K562 (cell line): ENCODE data around the gene CYYR1. TPM values are rescaled to one million over a fixed set of nuclear protein-coding genes. Genes with fewer than 3 reads are reported as not detected.

Source experiments
- ATAC-seq: fragments of 200-7000 bp; cut with Tn5 transposase; 3 replicates; pipeline ENCODE4 v1.9.1; 2020; ENCODE audit warnings: moderate library complexity
- BruUV-seq: library from RNA; stranded (reverse); fragments of 400-500 nt; replicated peaks from 2 replicates; lab custom pipeline; 2021; lab: Mats Ljungman, UMichigan
- CTCF ChIA-PET: fragments of 300-600 bp; formaldehyde crosslinking; extraction: SDS; loops from one replicate; lab custom pipeline; 2021; ENCODE audit warnings: low intra/inter-chr PET ratio; lab: Yijun Ruan, JAX
- POLR2A ChIA-PET: fragments of 300-600, 350-650 bp; sonication (Branson Sonifier 250); formaldehyde crosslinking; extraction: SDS; loops from one replicate; lab custom pipeline; 2021; ENCODE audit warnings: antibody characterized with exemption, inconsistent platforms; lab: Yijun Ruan, JAX
- DNase-seq, 4 experiments: peaks; one replicate each; pipeline versions ENCODE4 v3.0.0 to v3.0.0-alpha.2; 2011 to 2018; ENCODE audit warnings: low spot score in 3 of 4, mixed read lengths in 3 of 4; ENCODE audit errors: extremely low read depth in 1 of 4
- FAIRE-seq: peaks from 2 replicates; lab custom pipeline; 2011; peaks lifted over from hg19 to GRCh38; lab: Jason Lieb, UNC
- H2AFZ ChIP-seq: 2 replicates; pipeline ENCODE4 v1.6.0; 2011; ENCODE audit warnings: low read depth, low read length, control low read depth, inconsistent platforms
- H3K27ac ChIP-seq: fragments of 200-600 bp; 3 replicates; pipeline ENCODE4 v1.8.0; 2011; ENCODE audit warnings: low read depth, mild to moderate bottlenecking, control low read depth, inconsistent platforms, low read length, moderate library complexity, mixed read lengths; ENCODE audit errors: extremely low read depth
- H3K27me3 ChIP-seq, 2 experiments: fragments of 300-600 bp in 1 of 2; 2 replicates in 1 of 2; 3 replicates in 1 of 2; pipeline versions ENCODE4 v1.6.0 to v1.8.0; 2011; ENCODE audit warnings: inconsistent platforms in 2 of 2, low read length in 2 of 2, mild to moderate bottlenecking in 1 of 2, mixed read lengths in 1 of 2, moderate library complexity in 1 of 2; ENCODE audit not compliant: control insufficient read depth in 2 of 2, insufficient read depth in 2 of 2
- H3K36me3 ChIP-seq: fragments of 300-600 bp; 3 replicates; pipeline ENCODE4 v1.8.0; 2011; ENCODE audit warnings: mild to moderate bottlenecking, low read length, inconsistent platforms; ENCODE audit not compliant: control insufficient read depth, insufficient read depth
- H3K4me1 ChIP-seq, 2 experiments: fragments of 200-600 bp in 1 of 2; replicated peaks in 1 of 2; 2 replicates in 1 of 2; 3 replicates in 1 of 2; pipeline versions ENCODE4 v1.5.1 to v1.8.0; 2011; ENCODE audit warnings: inconsistent platforms in 2 of 2, low read length in 2 of 2, mild to moderate bottlenecking in 1 of 2, mixed read lengths in 1 of 2, moderate library complexity in 1 of 2; ENCODE audit not compliant: control insufficient read depth in 2 of 2, insufficient read depth in 2 of 2
- H3K4me2 ChIP-seq: 2 replicates; pipeline ENCODE4 v1.6.1; 2011; ENCODE audit warnings: low read length, control low read depth, inconsistent platforms, mixed read lengths; ENCODE audit not compliant: insufficient read depth
- H3K4me3 ChIP-seq: fragments of 200-600 bp; sonication (generic), shearing (Covaris generic); 2 replicates; pipeline ENCODE4 v1.5.1; 2016; ENCODE audit warnings: control low read depth, inconsistent platforms
- H3K79me2 ChIP-seq: fragments of 200-600 bp; 3 replicates; pipeline ENCODE4 v1.8.0; 2011; ENCODE audit warnings: low read length, inconsistent platforms; ENCODE audit not compliant: control insufficient read depth, insufficient read depth
- H3K9ac ChIP-seq, 2 experiments: 2 replicates each; pipeline versions ENCODE4 v1.6.0 to v1.6.1; 2011; ENCODE audit warnings: low read depth in 2 of 2, low read length in 2 of 2, control low read depth in 1 of 2, inconsistent platforms in 1 of 2, mild to moderate bottlenecking in 1 of 2, mixed read lengths in 1 of 2; ENCODE audit not compliant: insufficient read depth in 1 of 2
- H3K9me1 ChIP-seq: one replicate; pipeline ENCODE4 v1.6.0; 2011; ENCODE audit warnings: inconsistent platforms, mild to moderate bottlenecking, low read length, moderate library complexity; ENCODE audit not compliant: control insufficient read depth, insufficient read depth
- H3K9me3 ChIP-seq: replicated peaks from 2 replicates; pipeline ENCODE4 v1.5.1; 2011; ENCODE audit warnings: low read depth, low read length, inconsistent platforms; ENCODE audit not compliant: control insufficient read depth, insufficient read depth
- H4K20me1 ChIP-seq: replicated peaks from 2 replicates; pipeline ENCODE4 v1.6.1; 2011; ENCODE audit warnings: low read length, inconsistent platforms, mixed read lengths; ENCODE audit not compliant: control insufficient read depth, insufficient read depth
- ASH1L ChIP-seq: fragments of 450-650 bp; IDR thresholded peaks from 2 replicates; pipeline ENCODE4 v1.6.1; 2018; ENCODE audit warnings: borderline replicate concordance, mild to moderate bottlenecking, low read depth; ENCODE audit not compliant: partially characterized antibody
- KAT7 ChIP-seq: sonication (generic); formaldehyde crosslinking; IDR thresholded peaks from 2 replicates; pipeline ENCODE4 v1.8.0; 2022; ENCODE audit warnings: missing genetic modification reagents, mild to moderate bottlenecking, borderline replicate concordance
- PML ChIP-seq: IDR thresholded peaks from 2 replicates; pipeline ENCODE4 v1.6.1; 2012; ENCODE audit warnings: low read length, inconsistent platforms
- ZNF347 ChIP-seq: fragments of 450-650 bp; formaldehyde crosslinking; IDR thresholded peaks from 2 replicates; pipeline ENCODE4 v1.4.0; 2020; ENCODE audit warnings: low read depth, mild to moderate bottlenecking, moderate library complexity
- whole genome bisulfite sequencing: fragments of 100-300 bp; shearing (Covaris generic); methylation state at CpG from one replicate; pipeline ENCODE4 v1.1.6; 2016; ENCODE audit warnings: low coverage, mixed read lengths; ENCODE audit not compliant: insufficient coverage; ENCODE audit errors: missing lambda C conversion rate; 5-methylcytosine and 5-hydroxymethylcytosine counted together
- in situ Hi-C: fragments of 300-500 bp; cut with MboI; formaldehyde crosslinking; loops from 4 replicates; pipeline ENCODE4 v1.15.0; 2018; ENCODE audit warnings: inconsistent platforms, mixed read lengths
- intact Hi-C: fragments of 100-400 bp; cut with micrococcal nuclease; formaldehyde crosslinking; loops from 2 replicates; pipeline ENCODE4 v1.14.2; 2022
- polyA plus RNA-seq, 8 experiments: library from polyadenylated mRNA; depleted of rRNA in 4 of 8; stranded (reverse) in 5 of 8; unstranded in 3 of 8; fragments of >200 nt; fragmentation: Nextera tagmentation in 2 of 8; fragmentation: Illumina TruSeq in 1 of 8; extraction: Ambion mirVana in 2 of 8; extraction: Trizol in 1 of 8; gene quantifications; 2 replicates each; pipeline versions ENCODE4 v1.2.1 to v1.2.3, GENCODE V29; 2011 to 2014; ENCODE audit warnings: inconsistent platforms in 1 of 8, missing spikeins in 1 of 8
- total RNA-seq, 7 experiments: library from RNA; depleted of rRNA in 6 of 7; stranded (reverse); fragments of >200 nt in 6 of 7; fragmentation: Illumina TruSeq in 2 of 7; extraction: Trizol in 2 of 7; gene quantifications; 2 replicates each; pipeline versions ENCODE4 v1.2.1 to v1.2.3, GENCODE V29; 2011 to 2021; ENCODE audit warnings: low replicate concordance in 1 of 7
- TF ChIP-seq, protein P1 (sequence below): sonication (generic); formaldehyde crosslinking; IDR thresholded peaks from 2 replicates; pipeline ENCODE4 v1.8.0; 2022; ENCODE audit warnings: missing genetic modification reagents, mild to moderate bottlenecking, borderline replicate concordance
- TF ChIP-seq, protein P2 (sequence below): fragments of 250-450 bp; sonication (Bioruptor Pico); IDR thresholded peaks from 2 replicates; pipeline ENCODE4 v1.4.0; 2020

The CYYR1 gene
- total and polyA plus RNA-seq, 9 of the 15 experiments (the other 6 are each of a cell fraction or from before 2014, with no cell fraction given) = not detected

DNA sequence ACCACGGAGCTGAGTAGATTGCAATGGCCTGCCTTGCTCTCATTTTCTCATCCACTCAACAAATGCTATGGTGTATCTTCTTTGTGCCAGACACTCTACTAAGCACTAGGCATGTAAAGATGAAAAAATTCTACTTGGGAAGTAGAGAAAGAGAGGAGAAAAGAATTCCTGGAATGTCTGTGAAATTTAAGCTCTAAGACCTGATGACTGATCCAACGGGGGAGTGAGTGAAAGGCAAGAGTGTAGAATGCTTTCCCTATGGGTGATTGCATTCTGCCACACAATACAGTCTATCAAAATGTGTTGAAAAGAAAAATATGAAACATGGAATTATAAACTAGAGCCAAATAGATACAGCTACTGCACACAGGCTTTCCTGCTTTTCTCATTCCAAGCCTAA, 82.3 kb downstream of the CYYR1 start:
- no peak for TF ChIP-seq PML
- no peak for TF ChIP-seq ASH1L
- TF ChIP-seq, all 486 proteins: peak for 0
- no peak for ATAC-seq
- Histone ChIP-seq H3K4me3 (no peak overlapping the region), H4K20me1 (no peaks in the 10 kb centered on the region), H3K4me2 (no peak overlapping the region), H3K9me3 (no peaks in the 10 kb centered on the region; the same call in 1 of the 2 replicates), H3K27me3 (no peaks in the 10 kb centered on the region), H3K9me1 (no peaks in the 10 kb centered on the region), H3K79me2 (no peaks in the 10 kb centered on the region), H3K36me3 (no peaks in the 10 kb centered on the region), H3K9ac (no peak overlapping the region), H2AFZ (no peak overlapping the region), H3K4me1 (no peaks in the 10 kb centered on the region), H3K27ac (no peak overlapping the region)
- intact Hi-C loops = no loop called here
- in situ Hi-C loops = no loop called here
- no peak for FAIRE-seq
- POLR2A ChIA-PET = interaction anchor here (0.5 kb wide), 1 partner anchor 657 kb away, joined by 3 read pairs; no protein-coding TSS in a partner anchor
- WGBS = 0% methylated on average over 2 of the region's 2 CpGs
- BruUV-seq = no TSS peak
- CTCF ChIA-PET = no interaction called here
- no peak for DNase-seq

DNA sequence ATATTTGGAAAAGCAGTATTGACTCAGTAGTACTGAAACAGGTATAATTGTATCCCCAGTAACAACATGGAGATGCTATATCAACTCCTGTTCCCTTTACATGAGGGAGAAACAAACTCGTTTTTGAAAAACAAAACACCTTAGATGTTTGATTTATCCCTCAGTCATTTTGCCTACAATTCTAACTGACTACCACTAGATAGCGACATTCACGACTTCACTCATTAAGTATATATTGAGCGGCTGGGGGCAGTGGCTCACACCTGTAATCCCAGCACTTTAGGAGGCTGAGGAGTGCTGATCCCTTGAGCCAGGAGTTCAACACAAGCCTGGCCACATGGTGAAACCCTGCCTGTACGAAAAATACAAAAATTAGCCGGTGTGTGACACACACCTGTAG, 83.3 kb downstream of the CYYR1 start:
- Histone ChIP-seq H3K36me3 (no peaks in the 10 kb centered on the region), H3K9me3 (no peaks in the 10 kb centered on the region; the same call in 1 of the 2 replicates), H3K27me3 (no peaks in the 10 kb centered on the region), H3K79me2 (no peaks in the 10 kb centered on the region), H3K9me1 (no peaks in the 10 kb centered on the region), H3K4me3 (no peak overlapping the region), H3K9ac (no peak overlapping the region), H2AFZ (no peak overlapping the region), H4K20me1 (no peaks in the 10 kb centered on the region), H3K4me2 (no peak overlapping the region), H3K4me1 (no peaks in the 10 kb centered on the region), H3K27ac (no peak overlapping the region)
- in situ Hi-C loops (no loop called here), intact Hi-C loops (no loop called here)
- no peak for FAIRE-seq
- POLR2A ChIA-PET = no interaction called here
- ATAC-seq = no peak
- 0% methylated on average over 6 of the region's 6 CpGs for WGBS
- no peak for DNase-seq
- CTCF ChIA-PET = no interaction called here
- no TSS peak for BruUV-seq
- TF ChIP-seq ZNF347 (no peak), KAT7 (CRISPR knock-in tag) (no peak)
- TF ChIP-seq, protein P1, sequence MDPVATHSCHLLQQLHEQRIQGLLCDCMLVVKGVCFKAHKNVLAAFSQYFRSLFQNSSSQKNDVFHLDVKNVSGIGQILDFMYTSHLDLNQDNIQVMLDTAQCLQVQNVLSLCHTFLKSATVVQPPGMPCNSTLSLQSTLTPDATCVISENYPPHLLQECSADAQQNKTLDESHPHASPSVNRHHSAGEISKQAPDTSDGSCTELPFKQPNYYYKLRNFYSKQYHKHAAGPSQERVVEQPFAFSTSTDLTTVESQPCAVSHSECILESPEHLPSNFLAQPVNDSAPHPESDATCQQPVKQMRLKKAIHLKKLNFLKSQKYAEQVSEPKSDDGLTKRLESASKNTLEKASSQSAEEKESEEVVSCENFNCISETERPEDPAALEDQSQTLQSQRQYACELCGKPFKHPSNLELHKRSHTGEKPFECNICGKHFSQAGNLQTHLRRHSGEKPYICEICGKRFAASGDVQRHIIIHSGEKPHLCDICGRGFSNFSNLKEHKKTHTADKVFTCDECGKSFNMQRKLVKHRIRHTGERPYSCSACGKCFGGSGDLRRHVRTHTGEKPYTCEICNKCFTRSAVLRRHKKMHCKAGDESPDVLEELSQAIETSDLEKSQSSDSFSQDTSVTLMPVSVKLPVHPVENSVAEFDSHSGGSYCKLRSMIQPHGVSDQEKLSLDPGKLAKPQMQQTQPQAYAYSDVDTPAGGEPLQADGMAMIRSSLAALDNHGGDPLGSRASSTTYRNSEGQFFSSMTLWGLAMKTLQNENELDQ (CRISPR knock-in tag) = no peak
- TF ChIP-seq, protein P2, sequence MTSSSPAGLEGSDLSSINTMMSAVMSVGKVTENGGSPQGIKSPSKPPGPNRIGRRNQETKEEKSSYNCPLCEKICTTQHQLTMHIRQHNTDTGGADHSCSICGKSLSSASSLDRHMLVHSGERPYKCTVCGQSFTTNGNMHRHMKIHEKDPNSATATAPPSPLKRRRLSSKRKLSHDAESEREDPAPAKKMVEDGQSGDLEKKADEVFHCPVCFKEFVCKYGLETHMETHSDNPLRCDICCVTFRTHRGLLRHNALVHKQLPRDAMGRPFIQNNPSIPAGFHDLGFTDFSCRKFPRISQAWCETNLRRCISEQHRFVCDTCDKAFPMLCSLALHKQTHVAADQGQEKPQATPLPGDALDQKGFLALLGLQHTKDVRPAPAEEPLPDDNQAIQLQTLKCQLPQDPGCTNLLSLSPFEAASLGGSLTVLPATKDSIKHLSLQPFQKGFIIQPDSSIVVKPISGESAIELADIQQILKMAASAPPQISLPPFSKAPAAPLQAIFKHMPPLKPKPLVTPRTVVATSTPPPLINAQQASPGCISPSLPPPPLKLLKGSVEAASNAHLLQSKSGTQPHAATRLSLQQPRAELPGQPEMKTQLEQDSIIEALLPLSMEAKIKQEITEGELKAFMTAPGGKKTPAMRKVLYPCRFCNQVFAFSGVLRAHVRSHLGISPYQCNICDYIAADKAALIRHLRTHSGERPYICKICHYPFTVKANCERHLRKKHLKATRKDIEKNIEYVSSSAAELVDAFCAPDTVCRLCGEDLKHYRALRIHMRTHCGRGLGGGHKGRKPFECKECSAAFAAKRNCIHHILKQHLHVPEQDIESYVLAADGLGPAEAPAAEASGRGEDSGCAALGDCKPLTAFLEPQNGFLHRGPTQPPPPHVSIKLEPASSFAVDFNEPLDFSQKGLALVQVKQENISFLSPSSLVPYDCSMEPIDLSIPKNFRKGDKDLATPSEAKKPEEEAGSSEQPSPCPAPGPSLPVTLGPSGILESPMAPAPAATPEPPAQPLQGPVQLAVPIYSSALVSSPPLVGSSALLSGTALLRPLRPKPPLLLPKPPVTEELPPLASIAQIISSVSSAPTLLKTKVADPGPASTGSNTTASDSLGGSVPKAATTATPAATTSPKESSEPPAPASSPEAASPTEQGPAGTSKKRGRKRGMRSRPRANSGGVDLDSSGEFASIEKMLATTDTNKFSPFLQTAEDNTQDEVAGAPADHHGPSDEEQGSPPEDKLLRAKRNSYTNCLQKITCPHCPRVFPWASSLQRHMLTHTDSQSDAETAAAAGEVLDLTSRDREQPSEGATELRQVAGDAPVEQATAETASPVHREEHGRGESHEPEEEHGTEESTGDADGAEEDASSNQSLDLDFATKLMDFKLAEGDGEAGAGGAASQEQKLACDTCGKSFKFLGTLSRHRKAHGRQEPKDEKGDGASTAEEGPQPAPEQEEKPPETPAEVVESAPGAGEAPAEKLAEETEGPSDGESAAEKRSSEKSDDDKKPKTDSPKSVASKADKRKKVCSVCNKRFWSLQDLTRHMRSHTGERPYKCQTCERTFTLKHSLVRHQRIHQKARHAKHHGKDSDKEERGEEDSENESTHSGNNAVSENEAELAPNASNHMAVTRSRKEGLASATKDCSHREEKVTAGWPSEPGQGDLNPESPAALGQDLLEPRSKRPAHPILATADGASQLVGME (CRISPR knock-in tag) = no peak
